Neural progenitor cell (in vitro differentiated cells): Measurements from ENCODE around the gene NUAK2. TPM values are rescaled to one million over a fixed set of nuclear protein-coding genes. Genes with fewer than 3 reads are reported as not detected.
A peak's percentile ranks its signal among the peaks of the same experiment; 100 is the strongest.

Experiments
- DNase-seq: peaks from one replicate; pipeline ENCODE4 v3.0.0-alpha.2; 2016; ENCODE audit warnings: low spot score
- H2AFZ ChIP-seq: fragments of 200-600 bp; sonication (generic); replicated peaks from 2 replicates; pipeline ENCODE4 v1.6.1; 2016; ENCODE audit warnings: antibody characterized with exemption
- H3F3A ChIP-seq: fragments of 200-600 bp; sonication (generic); 2 replicates; pipeline ENCODE4 v1.6.1; 2016; ENCODE audit warnings: antibody characterized with exemption, low read depth
- H3K27ac ChIP-seq: fragments of 200-600 bp; sonication (generic); 2 replicates; pipeline ENCODE4 v1.5.1; 2016; ENCODE audit warnings: mild to moderate bottlenecking
- H3K27me3 ChIP-seq: fragments of 200-600 bp; sonication (generic); 2 replicates; pipeline ENCODE4 v1.6.1; 2016; ENCODE audit warnings: mild to moderate bottlenecking, moderate library complexity
- H3K36me3 ChIP-seq: fragments of 200-600 bp; sonication (generic); 2 replicates; pipeline ENCODE4 v1.5.1; 2016
- H3K4me1 ChIP-seq: fragments of 200-600 bp; sonication (generic); 2 replicates; pipeline ENCODE4 v1.6.1; 2016; ENCODE audit warnings: mixed run types
- H3K4me2 ChIP-seq: fragments of 200-600 bp; sonication (generic); 2 replicates; pipeline ENCODE4 v1.6.1; 2016
- H3K4me3 ChIP-seq: fragments of 200-600 bp; sonication (generic); 2 replicates; pipeline ENCODE4 v1.5.1; 2016
- H3K79me2 ChIP-seq: fragments of 200-600 bp; sonication (generic); 2 replicates; pipeline ENCODE4 v1.6.1; 2016; ENCODE audit warnings: low read depth
- H3K9ac ChIP-seq: fragments of 200-600 bp; sonication (generic); 2 replicates; pipeline ENCODE4 v1.6.1; 2016
- H3K9me3 ChIP-seq: fragments of 200-600 bp; sonication (generic); 2 replicates; pipeline ENCODE4 v1.5.1; 2016; ENCODE audit warnings: low read depth
- H4K20me1 ChIP-seq: fragments of 200-600 bp; sonication (generic); 2 replicates; pipeline ENCODE4 v1.6.1; 2016; ENCODE audit warnings: low read depth
- H3K27ac Mint-ChIP-seq: 3 replicates; pipeline ENCODE4 v1.8.0; 2021; ENCODE audit warnings: mixed read lengths
- H3K27me3 Mint-ChIP-seq: 2 replicates; pipeline ENCODE4 v1.8.0; 2022; ENCODE audit warnings: low read depth, mild to moderate bottlenecking, inconsistent platforms, moderate library complexity, mixed read lengths; ENCODE audit not compliant: insufficient read depth
- H3K36me3 Mint-ChIP-seq: 3 replicates; pipeline ENCODE4 v1.8.0; 2021; ENCODE audit warnings: mixed read lengths
- H3K4me1 Mint-ChIP-seq: 3 replicates; pipeline ENCODE4 v1.8.0; 2021; ENCODE audit warnings: mixed read lengths
- H3K4me3 Mint-ChIP-seq: 3 replicates; pipeline ENCODE4 v1.8.0; 2021; ENCODE audit warnings: mild to moderate bottlenecking, moderate library complexity, mixed read lengths
- H3K9me3 Mint-ChIP-seq: 3 replicates; pipeline ENCODE4 v1.8.0; 2020; ENCODE audit warnings: mixed read lengths
- EZH2 ChIP-seq: fragments of 200-600 bp; sonication (generic); IDR thresholded peaks from 2 replicates; pipeline ENCODE4 v1.6.1; 2017; ENCODE audit warnings: antibody characterized with exemption, mild to moderate bottlenecking, moderate library complexity
- EZH2phosphoT487 ChIP-seq: fragments of 200-600 bp; sonication (generic); IDR thresholded peaks from 2 replicates; pipeline ENCODE4 v1.6.1; 2017; ENCODE audit warnings: antibody characterized with exemption
- total RNA-seq: library from RNA; depleted of rRNA; stranded (reverse); fragments of >200 nt; gene quantifications from 2 replicates; pipeline ENCODE4 v1.2.3, GENCODE V29; 2015; ENCODE audit warnings: low replicate concordance
- TF ChIP-seq, protein P1 (sequence below): fragments of 200-600 bp; sonication (generic); IDR thresholded peaks from 2 replicates; pipeline ENCODE4 v1.5.1; 2017; ENCODE audit warnings: antibody characterized with exemption, mild to moderate bottlenecking

The NUAK2 gene
- 29.4 and 56.2 TPM in 2 replicates for total RNA-seq

DNA sequence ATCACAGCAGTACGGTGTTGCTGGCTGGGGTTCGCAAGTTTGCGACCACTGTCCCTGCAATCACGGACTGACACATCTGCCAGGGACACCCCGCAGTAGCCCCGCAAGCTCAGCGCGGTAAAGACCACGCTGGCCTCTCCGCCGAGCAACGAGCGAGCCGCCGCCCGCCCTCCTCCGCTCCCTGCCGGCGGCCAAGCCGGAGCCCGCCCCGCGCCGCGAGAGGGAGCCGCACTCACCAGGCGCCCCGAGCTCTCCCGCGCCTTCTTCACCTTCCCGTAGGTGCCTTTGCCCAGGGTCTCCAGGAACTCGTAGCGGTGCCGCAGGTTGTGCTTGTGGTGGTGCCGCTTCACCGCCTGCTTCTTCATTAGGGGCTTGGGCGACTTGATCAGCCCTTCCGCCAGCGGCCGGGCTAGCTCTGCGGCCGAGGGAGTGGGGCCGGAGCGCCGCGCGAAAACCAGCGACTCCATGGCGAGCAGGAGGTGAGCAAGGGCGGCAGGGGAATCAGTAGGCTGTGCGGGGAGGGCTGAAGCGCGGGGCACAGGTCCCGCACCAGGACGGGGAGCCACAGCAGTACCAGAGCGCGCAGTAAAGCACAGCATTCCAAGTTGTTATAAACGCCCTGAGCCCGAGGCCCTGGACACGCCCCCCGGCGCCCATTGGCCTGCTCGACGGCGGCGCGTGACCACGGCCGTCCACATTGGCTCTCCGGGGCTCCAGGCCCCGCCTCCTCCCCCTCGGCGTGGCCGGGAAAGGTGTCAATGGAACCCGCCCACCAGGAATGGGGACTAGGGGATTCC lies at the start of gene NUAK2:
TSS of gene NUAK2 (minus strand) at position 584 of the 797 bp plus-strand sequence. CDS start at position 467, 117 bp downstream.
- H3K36me3 Mint-ChIP-seq = peaks cover 29% of the 10 kb centered on the region
- Histone ChIP-seq H3K27me3 (no peaks in the 10 kb centered on the region), H2AFZ (no peak within 1 kb of the TSS), H4K20me1 (peaks cover 52% of the 10 kb centered on the region), H3K79me2 (peaks cover 60% of the 10 kb centered on the region), H3K4me1 (peaks cover 48% of the 10 kb centered on the region), H3K27ac (peak within 1 kb of the TSS; percentile 66), H3K9ac (peak within 1 kb of the TSS; percentile 73), H3F3A (peaks cover 65% of the 10 kb centered on the region), H3K4me3 (peak within 1 kb of the TSS; percentile 86), H3K4me2 (peak within 1 kb of the TSS; percentile 99), H3K9me3 (no peaks in the 10 kb centered on the region), H3K36me3 (no peaks in the 10 kb centered on the region)
- peaks cover 5% of the 10 kb centered on the region for H3K27me3 Mint-ChIP-seq
- no peak for TF ChIP-seq EZH2phosphoT487
- no peak for TF ChIP-seq EZH2
- TF ChIP-seq, protein P1, sequence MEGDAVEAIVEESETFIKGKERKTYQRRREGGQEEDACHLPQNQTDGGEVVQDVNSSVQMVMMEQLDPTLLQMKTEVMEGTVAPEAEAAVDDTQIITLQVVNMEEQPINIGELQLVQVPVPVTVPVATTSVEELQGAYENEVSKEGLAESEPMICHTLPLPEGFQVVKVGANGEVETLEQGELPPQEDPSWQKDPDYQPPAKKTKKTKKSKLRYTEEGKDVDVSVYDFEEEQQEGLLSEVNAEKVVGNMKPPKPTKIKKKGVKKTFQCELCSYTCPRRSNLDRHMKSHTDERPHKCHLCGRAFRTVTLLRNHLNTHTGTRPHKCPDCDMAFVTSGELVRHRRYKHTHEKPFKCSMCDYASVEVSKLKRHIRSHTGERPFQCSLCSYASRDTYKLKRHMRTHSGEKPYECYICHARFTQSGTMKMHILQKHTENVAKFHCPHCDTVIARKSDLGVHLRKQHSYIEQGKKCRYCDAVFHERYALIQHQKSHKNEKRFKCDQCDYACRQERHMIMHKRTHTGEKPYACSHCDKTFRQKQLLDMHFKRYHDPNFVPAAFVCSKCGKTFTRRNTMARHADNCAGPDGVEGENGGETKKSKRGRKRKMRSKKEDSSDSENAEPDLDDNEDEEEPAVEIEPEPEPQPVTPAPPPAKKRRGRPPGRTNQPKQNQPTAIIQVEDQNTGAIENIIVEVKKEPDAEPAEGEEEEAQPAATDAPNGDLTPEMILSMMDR = peak; percentile 29
- DNase-seq = peak; percentile 99
- H3K4me3 Mint-ChIP-seq = peak within 1 kb of the TSS; percentile 99
- peaks cover 2% of the 10 kb centered on the region for H3K9me3 Mint-ChIP-seq
- H3K4me1 Mint-ChIP-seq = peaks cover 68% of the 10 kb centered on the region
- peak within 1 kb of the TSS; percentile 99 for H3K27ac Mint-ChIP-seq

DNA sequence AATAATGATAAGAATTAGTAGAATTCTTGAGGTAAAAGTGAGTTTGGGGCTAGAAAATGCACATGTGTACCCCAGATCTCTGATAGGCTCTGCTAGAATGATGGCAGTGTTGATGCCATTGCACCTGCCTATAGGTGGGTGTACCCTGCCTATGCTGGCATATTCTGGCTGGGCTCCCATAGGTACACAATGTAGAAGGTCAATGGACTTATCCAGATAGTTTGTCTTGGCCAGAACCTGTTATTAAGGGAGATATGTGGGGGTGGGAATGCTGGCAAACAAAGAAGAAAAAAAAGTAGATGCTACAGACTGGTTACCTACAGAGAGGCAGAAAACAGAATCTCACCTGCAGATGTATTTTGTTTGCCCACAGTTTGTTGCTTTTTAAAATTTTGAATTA lies 49.2 kb upstream of the NUAK2 start:
- Histone ChIP-seq H3K4me2 (no peak overlapping the region), H3K9me3 (no peaks in the 10 kb centered on the region), H3K79me2 (no peaks in the 10 kb centered on the region), H3K4me1 (peaks cover 39% of the 10 kb centered on the region), H3K27ac (no peak overlapping the region), H3K36me3 (no peaks in the 10 kb centered on the region), H2AFZ (no peak overlapping the region), H3K9ac (no peak overlapping the region), H4K20me1 (no peaks in the 10 kb centered on the region), H3F3A (peaks cover 17% of the 10 kb centered on the region), H3K4me3 (no peak overlapping the region), H3K27me3 (no peaks in the 10 kb centered on the region)
- no peaks in the 10 kb centered on the region for H3K9me3 Mint-ChIP-seq
- H3K27me3 Mint-ChIP-seq = peaks cover 2% of the 10 kb centered on the region
- DNase-seq = no peak
- H3K36me3 Mint-ChIP-seq = no peaks in the 10 kb centered on the region
- H3K27ac Mint-ChIP-seq = no peak overlapping the region
- TF ChIP-seq EZH2phosphoT487 = no peak
- TF ChIP-seq, protein P1 = no peak
- no peak for TF ChIP-seq EZH2
- H3K4me1 Mint-ChIP-seq = peaks cover 52% of the 10 kb centered on the region
- H3K4me3 Mint-ChIP-seq = no peak overlapping the region

DNA sequence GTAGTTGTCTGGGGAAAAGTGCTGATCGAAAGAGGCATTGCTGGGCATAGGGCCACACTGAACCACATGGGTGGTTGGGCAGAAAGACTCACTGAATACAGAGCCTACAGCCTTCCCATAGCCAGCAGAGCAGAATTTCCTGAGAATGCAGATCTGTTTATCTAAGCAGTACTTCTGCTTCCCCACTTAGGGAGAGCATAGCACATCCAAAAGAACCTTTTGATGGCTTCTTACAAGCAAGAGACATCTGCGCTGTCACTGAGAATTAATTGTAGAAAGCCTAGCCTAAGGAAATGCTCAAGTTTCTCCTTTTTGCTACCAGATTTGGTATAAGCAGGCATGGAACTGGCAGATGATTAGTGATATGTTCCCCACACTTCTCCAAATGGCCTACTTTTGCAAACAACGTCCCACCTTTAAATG lies 48.2 kb upstream of the NUAK2 start:
- H4K20me1 ChIP-seq = no peaks in the 10 kb centered on the region
- H3K9ac ChIP-seq = no peak overlapping the region
- no peaks in the 10 kb centered on the region for H3K79me2 ChIP-seq
- no peaks in the 10 kb centered on the region for H3K36me3 ChIP-seq
- no peak overlapping the region for H3K4me3 ChIP-seq
- no peak overlapping the region for H3K27ac ChIP-seq
- no peak overlapping the region for H2AFZ ChIP-seq
- no peak overlapping the region for H3K4me2 ChIP-seq
- peaks cover 2% of the 10 kb centered on the region for H3K27me3 Mint-ChIP-seq
- no peak for DNase-seq
- peaks cover 50% of the 10 kb centered on the region for H3K4me1 Mint-ChIP-seq
- H3K4me3 Mint-ChIP-seq = no peak overlapping the region
- no peaks in the 10 kb centered on the region for H3K27me3 ChIP-seq
- no peaks in the 10 kb centered on the region for H3K9me3 ChIP-seq
- H3K27ac Mint-ChIP-seq = no peak overlapping the region
- H3K9me3 Mint-ChIP-seq = no peaks in the 10 kb centered on the region
- no peak for TF ChIP-seq EZH2phosphoT487
- TF ChIP-seq EZH2 = no peak
- TF ChIP-seq, protein P1 = no peak
- peaks cover 36% of the 10 kb centered on the region for H3K4me1 ChIP-seq
- peaks cover 22% of the 10 kb centered on the region for H3F3A ChIP-seq
- H3K36me3 Mint-ChIP-seq = no peaks in the 10 kb centered on the region
